Stimulated activated CD8-positive, alpha-beta memory T cell treated with anti-CD3 and anti-CD28 coated beads, Interleukin-4, amount 100 ng/mL, for 48 hours (primary cell): ENCODE data around the gene VN1R4.
"Not testable (repeated sequence)": the region's sequence is repeated elsewhere in the genome, so short reads cannot be mapped to it uniquely, and the experiment has no call there.

Experiments
- DNase-seq: peaks from one replicate; pipeline ENCODE4 v3.0.0-alpha.2; 2020

The VN1R4 gene, protein sequence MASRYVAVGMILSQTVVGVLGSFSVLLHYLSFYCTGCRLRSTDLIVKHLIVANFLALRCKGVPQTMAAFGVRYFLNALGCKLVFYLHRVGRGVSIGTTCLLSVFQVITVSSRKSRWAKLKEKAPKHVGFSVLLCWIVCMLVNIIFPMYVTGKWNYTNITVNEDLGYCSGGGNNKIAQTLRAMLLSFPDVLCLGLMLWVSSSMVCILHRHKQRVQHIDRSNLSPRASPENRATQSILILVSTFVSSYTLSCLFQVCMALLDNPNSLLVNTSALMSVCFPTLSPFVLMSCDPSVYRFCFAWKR

GRCh38 chr19:53267623-53268022, at the start of gene VN1R4:
VN1R4 (minus strand) TSS chr19:53267723; CDS start chr19:53267665, 58 bp downstream.
- not testable (repeated sequence) for DNase-seq

DNA sequence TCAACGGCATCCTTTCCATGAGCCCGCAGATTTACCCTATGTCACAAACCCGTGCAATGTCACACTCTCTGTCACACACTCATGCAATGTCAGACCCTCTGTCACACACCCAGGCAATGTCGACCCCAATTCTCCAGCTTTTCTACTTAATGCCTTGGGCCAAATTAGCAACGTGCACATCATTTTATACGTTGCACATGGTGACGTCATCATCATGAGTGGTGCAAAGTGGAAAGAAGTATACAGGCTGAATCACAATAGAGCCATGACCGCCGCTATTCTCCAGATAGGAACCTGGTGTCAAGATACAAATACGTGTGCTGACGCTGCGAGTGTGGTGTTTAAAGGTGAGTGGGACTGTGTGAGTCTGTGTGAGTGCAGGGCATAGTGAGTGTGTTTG, 44.4 kb upstream of the VN1R4 start:
- no peak for DNase-seq

DNA sequence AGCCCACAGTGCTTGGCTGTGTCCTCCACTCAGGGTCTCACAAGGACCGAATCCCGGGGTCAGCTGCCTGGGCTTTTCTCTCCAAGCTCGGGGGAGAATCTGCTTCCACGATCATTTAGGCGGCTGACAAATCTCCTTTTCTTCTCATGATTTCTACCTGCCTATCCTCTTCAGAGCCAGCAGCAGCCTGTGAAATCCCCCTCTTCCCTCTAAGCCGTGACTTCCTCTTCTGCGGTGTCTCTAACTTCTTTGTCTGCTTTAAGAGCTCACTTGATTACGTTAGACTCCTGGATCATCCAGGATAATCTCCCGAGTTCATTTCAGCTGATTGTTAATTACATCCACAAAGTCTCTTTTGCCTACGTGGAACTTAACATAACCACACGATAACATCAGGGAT, 43.5 kb upstream of the VN1R4 start:
- no peak for DNase-seq

DNA sequence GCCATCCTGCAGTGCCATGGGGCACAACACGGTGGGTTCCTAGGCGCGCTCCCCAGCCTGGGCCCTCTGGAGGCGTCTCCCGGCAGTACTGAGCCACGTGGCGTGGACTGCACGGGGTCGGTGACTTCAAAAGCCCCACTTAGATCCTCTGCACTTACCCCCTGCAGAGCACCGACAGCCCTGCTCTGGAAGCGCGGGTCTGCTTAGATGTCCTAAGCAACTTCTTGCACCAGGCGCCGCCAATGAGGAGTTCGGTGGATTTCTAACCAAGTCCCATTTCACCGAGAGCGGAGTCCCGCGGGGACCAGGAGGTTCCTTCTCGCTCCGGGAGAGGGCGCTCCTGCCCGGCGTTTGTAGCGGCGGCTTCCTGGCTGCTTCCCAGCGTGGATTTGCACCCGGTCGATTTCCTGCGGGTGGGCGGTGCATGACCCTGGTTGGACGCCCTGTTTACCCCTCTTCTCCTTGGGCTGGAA, 40.9 kb upstream of the VN1R4 start:
- peak; percentile 32 for DNase-seq

DNA sequence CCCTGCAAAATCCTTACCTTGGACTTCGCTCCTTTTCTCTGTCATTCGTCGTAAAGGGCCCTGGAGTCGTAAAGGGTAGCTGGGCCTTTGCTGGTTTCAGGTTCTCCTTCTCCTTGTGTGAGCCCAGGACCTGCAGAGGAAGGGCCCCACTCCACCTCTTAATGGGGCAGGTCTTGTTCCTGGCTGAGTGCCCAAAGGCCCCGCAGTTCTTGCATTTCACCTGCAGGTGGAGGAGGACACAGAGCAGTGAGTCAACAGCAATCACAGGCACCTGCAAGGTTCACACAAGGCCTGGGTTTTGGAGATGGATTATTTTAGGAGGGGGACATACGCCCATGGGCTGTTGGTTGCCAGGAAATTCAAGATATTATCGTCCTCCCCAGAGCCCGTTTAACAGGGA, 33.8 kb upstream of the VN1R4 start:
- not testable (repeated sequence) for DNase-seq

DNA sequence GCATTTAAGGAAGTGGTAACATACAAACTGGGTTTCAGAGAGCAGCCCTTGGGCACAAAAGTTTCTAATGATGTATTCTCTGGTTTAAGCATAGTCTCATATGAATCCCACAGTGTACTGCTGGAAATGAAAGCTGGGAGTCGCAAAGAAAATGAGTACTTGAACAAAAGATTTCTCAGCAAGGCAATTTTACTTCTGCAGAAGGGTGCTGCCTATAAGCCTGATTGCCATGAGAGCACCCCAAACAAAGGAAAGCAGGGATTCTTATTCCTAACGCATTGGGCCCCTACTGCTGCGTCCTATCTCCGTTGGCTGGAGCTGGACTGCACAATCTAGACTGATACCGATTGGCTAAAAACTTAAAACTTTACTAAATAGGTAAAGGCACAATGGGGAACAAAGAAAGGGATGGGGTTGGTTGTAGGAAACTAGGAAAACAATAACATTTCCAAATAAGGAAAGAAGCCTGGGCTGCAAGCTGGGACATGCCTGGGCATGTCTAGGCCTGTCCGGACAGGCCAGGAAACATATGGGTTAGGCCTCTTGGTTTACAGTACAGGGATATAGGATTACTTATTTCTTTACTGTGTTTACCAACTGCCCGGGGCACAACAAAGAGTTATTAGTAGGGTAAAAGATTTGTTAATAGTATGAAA, 27.4 kb upstream of the VN1R4 start:
- no peak for DNase-seq

DNA sequence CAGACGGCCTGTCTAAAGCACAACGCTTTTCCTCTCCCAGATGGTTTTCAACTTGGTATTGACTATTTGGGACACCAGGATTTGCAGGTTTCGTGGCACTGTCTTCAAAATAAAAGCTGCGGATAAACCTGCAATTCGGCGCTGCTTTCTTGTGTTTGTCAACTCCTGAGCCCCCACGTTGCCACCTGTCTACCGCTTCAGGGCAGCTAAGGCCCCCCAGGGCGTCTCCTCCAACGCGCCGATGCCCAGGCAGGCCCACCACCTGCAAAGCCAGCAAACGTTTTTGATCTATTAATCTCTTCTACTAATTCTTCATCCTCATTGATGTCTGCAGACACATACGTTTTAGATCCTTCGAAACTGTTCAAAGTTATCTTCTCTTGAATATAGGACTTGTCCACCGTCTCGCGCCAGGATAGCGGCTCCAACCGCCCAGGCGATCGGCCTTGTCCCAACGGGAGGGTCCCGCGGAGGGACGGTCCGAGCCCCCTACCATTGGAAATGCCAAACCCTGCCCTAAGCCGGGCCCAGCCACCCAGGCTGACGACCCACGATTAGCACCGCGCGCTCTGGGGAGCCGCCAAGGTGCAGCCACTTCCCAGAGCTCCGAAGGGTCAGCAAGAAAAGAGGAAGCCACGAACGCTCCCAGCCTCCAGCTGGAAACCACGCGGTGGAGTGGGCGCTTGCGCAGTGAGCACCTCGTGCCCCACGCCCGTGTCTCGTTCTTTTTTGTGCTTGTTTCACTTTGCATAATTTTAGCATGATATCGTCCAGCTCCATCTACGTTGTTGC, 23.4 kb upstream of the VN1R4 start:
- DNase-seq = no peak

- no peak for DNase-seq
Measured at GRCh38 chr19:53285087-53285486, 17.6 kb upstream of the VN1R4 start.

GRCh38 chr19:53281947-53282346, 14.4 kb upstream of the VN1R4 start:
- peak; percentile 29 for DNase-seq

DNA sequence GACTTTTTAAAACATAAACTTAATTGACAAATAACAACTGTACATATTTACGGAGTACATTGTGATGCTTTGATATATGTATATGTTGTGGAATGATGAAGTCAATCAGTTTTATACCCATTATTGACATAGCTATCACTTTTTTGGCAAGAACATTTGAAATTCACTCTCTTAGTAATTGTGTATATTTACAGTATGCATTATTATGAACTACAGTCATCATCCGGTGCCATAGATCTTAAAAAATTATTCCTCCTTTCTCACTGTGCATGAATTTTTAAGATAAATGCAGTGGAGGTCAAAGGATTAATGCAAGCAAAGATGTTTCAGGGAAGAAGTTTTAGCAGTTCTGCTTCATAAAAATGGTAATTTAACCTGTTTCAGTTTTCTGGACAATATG, 8.0 kb upstream of the VN1R4 start:
- DNase-seq = no peak

DNA sequence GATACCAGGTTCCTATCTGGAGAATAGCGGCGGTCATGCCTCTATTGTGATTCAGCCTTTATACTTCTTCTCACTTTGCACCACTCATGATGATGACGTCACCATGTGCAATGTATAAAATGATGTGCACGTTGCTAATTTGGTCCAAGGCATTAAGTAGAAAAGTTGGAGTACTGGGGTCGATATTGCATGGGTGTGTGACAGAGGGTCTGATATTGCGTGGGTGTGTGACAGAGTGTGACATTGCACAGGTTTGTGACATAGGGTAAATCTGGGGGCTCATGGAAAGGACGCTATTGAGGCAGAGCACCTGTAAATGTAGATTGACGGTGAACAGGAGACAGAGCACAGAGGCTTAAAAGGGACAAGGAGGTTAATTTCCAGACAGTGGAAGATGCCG, 4.5 kb upstream of the VN1R4 start:
- no peak for DNase-seq

DNA sequence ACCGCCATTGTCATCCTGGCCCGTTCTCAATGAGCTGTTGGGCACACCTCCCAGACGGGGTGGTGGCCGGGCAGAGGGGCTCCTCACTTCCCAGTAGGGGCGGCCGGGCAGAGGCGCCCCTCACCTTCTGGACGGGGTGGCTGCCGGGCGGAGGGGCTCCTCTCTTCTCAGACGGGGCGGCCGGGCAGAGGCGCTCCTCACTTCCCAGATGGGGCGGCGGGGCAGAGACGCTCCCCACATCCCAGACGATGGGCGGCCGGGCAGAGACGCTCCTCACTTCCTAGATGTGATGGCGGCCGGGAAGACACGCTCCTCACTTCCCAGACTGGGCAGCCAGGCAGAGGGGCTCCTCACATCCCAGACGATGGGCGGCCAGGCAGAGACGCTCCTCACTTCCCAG, 2.3 kb upstream of the VN1R4 start:
- DNase-seq = not testable (repeated sequence)

DNA sequence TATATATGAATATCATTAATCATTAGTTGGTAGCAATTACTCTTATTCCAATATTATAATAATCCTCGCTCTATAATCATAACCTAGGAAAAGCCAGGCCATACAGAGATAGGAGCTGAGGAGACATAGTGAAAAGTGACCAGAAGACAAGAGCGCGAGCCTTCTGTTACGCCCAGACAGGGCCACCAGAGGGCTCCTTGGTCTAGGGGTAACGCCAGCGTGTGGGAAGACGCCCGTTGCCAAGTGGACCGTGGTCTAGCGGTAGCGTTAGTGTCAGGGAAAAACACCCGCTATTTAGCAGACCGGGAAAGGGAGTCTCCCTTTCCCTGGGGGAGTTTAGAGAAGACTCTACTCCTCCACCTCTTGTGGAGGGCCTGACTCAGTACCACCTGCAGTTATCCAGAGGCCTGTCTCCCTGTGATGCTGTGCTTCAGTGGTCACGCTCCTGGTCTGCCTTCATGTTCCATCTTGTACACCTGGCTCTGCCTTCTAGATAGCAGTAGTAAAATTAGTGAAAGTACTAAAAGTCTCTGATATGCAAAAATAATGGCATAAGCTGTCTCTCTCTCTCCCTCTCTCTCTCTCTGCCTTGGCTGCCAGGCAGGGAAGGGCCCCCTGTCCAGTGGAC, 9.7 kb downstream of the VN1R4 start, which contains the start of gene VN1R2:
TSS of gene VN1R2 (plus strand) at position 578 of the 628 bp plus-strand sequence. CDS start 84 bp downstream, outside the sequence.
- DNase-seq = not testable (repeated sequence)

DNA sequence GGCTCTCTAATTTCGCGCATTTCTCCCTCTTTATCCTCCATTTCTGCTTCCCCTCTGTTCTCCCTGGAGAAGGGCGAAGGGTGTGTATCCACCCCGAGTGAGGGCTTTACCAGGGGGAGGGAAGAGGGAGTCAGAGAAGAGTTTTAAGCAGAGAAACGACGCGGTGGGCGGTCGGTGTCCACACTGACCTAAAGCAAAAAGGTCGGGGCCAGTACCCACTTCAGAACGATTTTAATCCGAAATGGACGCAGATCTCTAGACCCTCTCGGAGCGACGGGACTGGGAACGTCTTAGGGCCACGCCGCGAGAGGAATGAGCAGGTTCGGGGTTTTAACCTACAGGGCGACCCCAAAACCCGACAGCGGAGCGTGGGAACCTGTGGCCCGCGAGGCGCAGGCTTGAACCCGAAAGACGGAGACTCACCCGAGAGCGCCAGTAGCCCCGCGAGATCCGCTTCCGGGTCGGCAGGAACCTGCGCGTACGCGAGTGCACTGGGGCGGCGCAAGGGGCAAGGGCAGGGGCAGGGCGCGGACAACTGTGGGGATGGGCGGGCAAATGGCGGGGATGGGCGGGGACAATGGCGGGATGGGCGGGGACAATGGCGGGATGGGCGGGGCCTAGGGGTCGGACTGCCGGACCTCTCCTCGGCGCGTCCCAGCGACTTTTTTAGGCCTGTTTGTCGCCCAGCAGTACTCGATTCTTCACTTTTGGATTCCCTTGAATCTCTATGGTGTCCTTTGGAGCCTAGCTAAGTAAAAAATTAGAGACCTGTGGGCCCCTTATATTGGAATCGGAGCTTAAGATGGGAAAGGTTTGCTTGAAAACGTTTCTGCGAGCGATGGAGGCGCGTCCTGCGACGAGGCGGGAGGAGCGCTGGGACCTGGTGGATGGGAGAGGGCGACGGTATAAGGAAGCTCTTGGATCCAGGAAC, 12.8 kb downstream of the VN1R4 start, which contains the start of gene ZNF677:
TSS of gene ZNF677 (minus strand) at position 463 of the 931 bp plus-strand sequence. CDS start 3,323 bp downstream, outside the sequence.
- DNase-seq = peak; percentile 81

GRCh38 chr19:53246498-53246897, 21.0 kb downstream of the VN1R4 start:
- no peak for DNase-seq

- no peak for DNase-seq
Measured at GRCh38 chr19:53237114-53237777, 30.3 kb downstream of the VN1R4 start.

DNA sequence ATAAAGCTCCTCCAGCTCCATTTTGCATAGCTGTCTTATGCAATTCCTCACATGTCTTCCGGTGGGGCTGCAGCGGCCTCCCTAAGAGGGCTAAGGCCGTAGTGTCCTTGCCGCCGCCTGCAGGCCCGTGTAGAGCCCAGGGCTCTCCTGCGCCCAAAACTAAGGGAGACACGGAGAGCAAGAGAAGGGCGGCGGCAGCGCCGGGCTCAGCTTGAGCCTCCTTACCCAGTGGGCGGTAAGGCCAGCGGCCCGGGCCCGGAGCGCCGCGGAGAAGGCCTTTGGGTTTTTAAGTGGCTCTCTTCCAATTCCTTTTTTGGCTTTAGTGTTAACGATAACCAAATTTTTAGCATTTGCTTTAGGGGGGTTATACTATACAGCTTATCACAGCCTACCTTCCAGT, 42.9 kb downstream of the VN1R4 start:
- no peak for DNase-seq

DNA sequence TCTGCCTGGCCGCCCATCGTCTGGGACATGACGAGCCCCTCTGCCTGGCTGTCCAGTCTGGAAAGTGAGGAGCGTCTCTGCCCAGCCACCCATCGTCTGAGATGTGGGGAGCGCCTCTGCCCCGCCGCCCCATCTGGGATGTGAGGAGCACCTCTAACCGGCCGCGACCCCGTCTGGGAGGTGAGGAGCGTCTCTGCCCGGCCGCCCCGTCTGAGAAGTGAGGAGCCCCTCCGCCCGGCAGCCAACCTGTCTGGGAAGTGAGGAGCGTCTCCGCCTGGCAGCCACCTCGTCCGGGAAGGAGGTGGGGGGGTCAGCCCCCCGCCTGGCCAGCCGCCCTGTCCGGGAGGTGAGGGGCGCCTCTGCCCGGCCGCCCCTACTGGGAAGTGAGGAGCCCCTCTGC, 44.8 kb downstream of the VN1R4 start:
- DNase-seq = not testable (repeated sequence)
